ENCODE data around the gene SCYL1.
A peak's percentile ranks its signal among the peaks of the same experiment; 100 is the strongest.

Gene SCYL1

DNA sequence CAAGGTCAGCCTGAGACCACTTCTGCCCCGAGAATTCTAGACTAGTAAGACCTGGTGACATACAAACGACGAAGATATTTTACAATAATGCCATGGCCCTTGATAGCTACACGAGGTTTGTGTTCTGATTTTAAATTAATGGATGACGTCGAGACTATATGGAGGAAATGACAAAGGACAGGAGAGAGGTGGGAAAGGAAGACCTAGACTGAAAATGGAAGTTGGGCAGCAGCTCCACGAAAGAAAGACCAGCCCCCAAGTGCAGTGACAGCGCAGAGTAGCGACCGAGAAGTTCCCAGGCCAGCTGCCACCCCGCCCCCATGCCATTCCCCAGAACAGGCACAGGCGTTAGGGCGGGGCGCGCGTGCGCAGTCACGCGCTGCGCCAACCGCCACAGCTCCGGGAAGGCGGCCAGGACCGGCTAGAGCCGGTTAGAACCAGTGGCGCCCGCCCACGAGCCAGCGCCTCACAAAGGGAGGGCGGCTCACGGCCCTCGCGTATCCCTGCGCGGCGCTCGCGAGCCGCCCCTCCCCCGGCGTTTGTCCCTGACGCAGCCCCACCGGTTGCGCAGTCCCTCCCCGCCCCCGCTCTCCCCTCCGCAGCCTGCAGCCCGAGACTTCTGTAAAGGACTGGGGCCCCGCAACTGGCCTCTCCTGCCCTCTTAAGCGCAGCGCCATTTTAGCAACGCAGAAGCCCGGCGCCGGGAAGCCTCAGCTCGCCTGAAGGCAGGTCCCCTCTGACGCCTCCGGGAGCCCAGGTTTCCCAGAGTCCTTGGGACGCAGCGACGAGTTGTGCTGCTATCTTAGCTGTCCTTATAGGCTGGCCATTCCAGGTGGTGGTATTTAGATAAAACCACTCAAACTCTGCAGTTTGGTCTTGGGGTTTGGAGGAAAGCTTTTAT lies 27.5 kb upstream of the SCYL1 start:
- peaks cover 31% of the 10 kb centered on the region for H3K4me1 ChIP-seq (ENCODE audit: control insufficient read depth, insufficient read depth, low read length)
- H3K9ac ChIP-seq (ENCODE audit: low read depth, low read length) = peak overlapping the region; percentile 98
- H3K36me3 ChIP-seq (ENCODE audit: control insufficient read depth, insufficient read depth, low read length) = peaks cover 22% of the 10 kb centered on the region
- no peaks in the 10 kb centered on the region for H3K9me3 ChIP-seq (ENCODE audit: control insufficient read depth, insufficient read depth, low read length)
- peak overlapping the region; percentile 91 for H3K4me3 ChIP-seq (ENCODE audit: low read depth, low read length)
- H3K27me3 ChIP-seq (ENCODE audit: control insufficient read depth, insufficient read depth, low read length) = no peaks in the 10 kb centered on the region

DNA sequence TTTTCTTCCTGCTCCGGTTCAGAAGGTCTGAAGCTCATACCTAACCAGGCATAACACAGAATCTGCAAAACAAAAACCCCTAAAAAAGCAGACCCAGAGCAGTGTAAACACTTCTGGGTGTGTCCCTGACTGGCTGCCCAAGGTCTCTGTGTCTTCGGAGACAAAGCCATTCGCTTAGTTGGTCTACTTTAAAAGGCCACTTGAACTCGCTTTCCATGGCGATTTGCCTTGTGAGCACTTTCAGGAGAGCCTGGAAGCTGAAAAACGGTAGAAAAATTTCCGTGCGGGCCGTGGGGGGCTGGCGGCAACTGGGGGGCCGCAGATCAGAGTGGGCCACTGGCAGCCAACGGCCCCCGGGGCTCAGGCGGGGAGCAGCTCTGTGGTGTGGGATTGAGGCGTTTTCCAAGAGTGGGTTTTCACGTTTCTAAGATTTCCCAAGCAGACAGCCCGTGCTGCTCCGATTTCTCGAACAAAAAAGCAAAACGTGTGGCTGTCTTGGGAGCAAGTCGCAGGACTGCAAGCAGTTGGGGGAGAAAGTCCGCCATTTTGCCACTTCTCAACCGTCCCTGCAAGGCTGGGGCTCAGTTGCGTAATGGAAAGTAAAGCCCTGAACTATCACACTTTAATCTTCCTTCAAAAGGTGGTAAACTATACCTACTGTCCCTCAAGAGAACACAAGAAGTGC lies 26.7 kb upstream of the SCYL1 start:
- H3K4me1 ChIP-seq (ENCODE audit: control insufficient read depth, insufficient read depth, low read length) = peaks cover 23% of the 10 kb centered on the region
- H3K4me3 ChIP-seq (ENCODE audit: low read depth, low read length) = peak overlapping the region; percentile 91
- no peaks in the 10 kb centered on the region for H3K27me3 ChIP-seq (ENCODE audit: control insufficient read depth, insufficient read depth, low read length)
- no peaks in the 10 kb centered on the region for H3K9me3 ChIP-seq (ENCODE audit: control insufficient read depth, insufficient read depth, low read length)
- peaks cover 27% of the 10 kb centered on the region for H3K36me3 ChIP-seq (ENCODE audit: control insufficient read depth, insufficient read depth, low read length)
- peak overlapping the region; percentile 98 for H3K9ac ChIP-seq (ENCODE audit: low read depth, low read length)

DNA sequence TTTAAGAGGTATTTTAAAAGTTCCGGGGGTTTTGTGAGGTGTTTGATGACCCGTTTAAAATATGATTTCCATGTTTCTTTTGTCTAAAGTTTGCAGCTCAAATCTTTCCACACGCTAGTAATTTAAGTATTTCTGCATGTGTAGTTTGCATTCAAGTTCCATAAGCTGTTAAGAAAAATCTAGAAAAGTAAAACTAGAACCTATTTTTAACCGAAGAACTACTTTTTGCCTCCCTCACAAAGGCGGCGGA lies 26.2 kb upstream of the SCYL1 start:
- H3K9me3 ChIP-seq (ENCODE audit: control insufficient read depth, insufficient read depth, low read length) = no peaks in the 10 kb centered on the region
- peak overlapping the region; percentile 91 for H3K4me3 ChIP-seq (ENCODE audit: low read depth, low read length)
- H3K36me3 ChIP-seq (ENCODE audit: control insufficient read depth, insufficient read depth, low read length) = peaks cover 30% of the 10 kb centered on the region
- no peaks in the 10 kb centered on the region for H3K27me3 ChIP-seq (ENCODE audit: control insufficient read depth, insufficient read depth, low read length)
- peak overlapping the region; percentile 98 for H3K9ac ChIP-seq (ENCODE audit: low read depth, low read length)
- peaks cover 20% of the 10 kb centered on the region for H3K4me1 ChIP-seq (ENCODE audit: control insufficient read depth, insufficient read depth, low read length)

DNA sequence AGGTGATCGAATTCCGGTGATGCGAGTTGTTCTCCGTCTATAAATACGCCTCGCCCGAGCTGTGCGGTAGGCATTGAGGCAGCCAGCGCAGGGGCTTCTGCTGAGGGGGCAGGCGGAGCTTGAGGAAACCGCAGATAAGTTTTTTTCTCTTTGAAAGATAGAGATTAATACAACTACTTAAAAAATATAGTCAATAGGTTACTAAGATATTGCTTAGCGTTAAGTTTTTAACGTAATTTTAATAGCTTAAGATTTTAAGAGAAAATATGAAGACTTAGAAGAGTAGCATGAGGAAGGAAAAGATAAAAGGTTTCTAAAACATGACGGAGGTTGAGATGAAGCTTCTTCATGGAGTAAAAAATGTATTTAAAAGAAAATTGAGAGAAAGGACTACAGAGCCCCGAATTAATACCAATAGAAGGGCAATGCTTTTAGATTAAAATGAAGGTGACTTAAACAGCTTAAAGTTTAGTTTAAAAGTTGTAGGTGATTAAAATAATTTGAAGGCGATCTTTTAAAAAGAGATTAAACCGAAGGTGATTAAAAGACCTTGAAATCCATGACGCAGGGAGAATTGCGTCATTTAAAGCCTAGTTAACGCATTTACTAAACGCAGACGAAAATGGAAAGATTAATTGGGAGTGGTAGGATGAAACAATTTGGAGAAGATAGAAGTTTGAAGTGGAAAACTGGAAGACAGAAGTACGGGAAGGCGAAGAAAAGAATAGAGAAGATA lies 25.7 kb upstream of the SCYL1 start, which contains the start of gene MALAT1:
MALAT1 (plus strand) TSS at position 69 of the 736 bp plus-strand sequence.
- H3K9me3 ChIP-seq (ENCODE audit: control insufficient read depth, insufficient read depth, low read length) = no peaks in the 10 kb centered on the region
- H3K4me3 ChIP-seq (ENCODE audit: low read depth, low read length) = peak within 1 kb of the TSS; percentile 91
- H3K36me3 ChIP-seq (ENCODE audit: control insufficient read depth, insufficient read depth, low read length) = peaks cover 35% of the 10 kb centered on the region
- peaks cover 15% of the 10 kb centered on the region for H3K4me1 ChIP-seq (ENCODE audit: control insufficient read depth, insufficient read depth, low read length)
- H3K27me3 ChIP-seq (ENCODE audit: control insufficient read depth, insufficient read depth, low read length) = no peaks in the 10 kb centered on the region
- H3K9ac ChIP-seq (ENCODE audit: low read depth, low read length) = peak within 1 kb of the TSS; percentile 98

DNA sequence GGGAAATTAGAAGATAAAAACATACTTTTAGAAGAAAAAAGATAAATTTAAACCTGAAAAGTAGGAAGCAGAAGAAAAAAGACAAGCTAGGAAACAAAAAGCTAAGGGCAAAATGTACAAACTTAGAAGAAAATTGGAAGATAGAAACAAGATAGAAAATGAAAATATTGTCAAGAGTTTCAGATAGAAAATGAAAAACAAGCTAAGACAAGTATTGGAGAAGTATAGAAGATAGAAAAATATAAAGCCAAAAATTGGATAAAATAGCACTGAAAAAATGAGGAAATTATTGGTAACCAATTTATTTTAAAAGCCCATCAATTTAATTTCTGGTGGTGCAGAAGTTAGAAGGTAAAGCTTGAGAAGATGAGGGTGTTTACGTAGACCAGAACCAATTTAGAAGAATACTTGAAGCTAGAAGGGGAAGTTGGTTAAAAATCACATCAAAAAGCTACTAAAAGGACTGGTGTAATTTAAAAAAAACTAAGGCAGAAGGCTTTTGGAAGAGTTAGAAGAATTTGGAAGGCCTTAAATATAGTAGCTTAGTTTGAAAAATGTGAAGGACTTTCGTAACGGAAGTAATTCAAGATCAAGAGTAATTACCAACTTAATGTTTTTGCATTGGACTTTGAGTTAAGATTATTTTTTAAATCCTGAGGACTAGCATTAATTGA lies 25.0 kb upstream of the SCYL1 start:
- Histone ChIP-seq H3K4me3 (ENCODE audit: low read depth, low read length) (peak overlapping the region; percentile 91), H3K4me1 (ENCODE audit: control insufficient read depth, insufficient read depth, low read length) (peaks cover 8% of the 10 kb centered on the region), H3K36me3 (ENCODE audit: control insufficient read depth, insufficient read depth, low read length) (peaks cover 42% of the 10 kb centered on the region), H3K9me3 (ENCODE audit: control insufficient read depth, insufficient read depth, low read length) (no peaks in the 10 kb centered on the region), H3K9ac (ENCODE audit: low read depth, low read length) (peak overlapping the region; percentile 98), H3K27me3 (ENCODE audit: control insufficient read depth, insufficient read depth, low read length) (no peaks in the 10 kb centered on the region)

DNA sequence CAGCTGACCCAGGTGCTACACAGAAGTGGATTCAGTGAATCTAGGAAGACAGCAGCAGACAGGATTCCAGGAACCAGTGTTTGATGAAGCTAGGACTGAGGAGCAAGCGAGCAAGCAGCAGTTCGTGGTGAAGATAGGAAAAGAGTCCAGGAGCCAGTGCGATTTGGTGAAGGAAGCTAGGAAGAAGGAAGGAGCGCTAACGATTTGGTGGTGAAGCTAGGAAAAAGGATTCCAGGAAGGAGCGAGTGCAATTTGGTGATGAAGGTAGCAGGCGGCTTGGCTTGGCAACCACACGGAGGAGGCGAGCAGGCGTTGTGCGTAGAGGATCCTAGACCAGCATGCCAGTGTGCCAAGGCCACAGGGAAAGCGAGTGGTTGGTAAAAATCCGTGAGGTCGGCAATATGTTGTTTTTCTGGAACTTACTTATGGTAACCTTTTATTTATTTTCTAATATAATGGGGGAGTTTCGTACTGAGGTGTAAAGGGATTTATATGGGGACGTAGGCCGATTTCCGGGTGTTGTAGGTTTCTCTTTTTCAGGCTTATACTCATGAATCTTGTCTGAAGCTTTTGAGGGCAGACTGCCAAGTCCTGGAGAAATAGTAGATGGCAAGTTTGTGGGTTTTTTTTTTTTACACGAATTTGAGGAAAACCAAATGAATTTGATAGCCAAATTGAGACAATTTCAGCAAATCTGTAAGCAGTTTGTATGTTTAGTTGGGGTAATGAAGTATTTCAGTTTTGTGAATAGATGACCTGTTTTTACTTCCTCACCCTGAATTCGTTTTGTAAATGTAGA lies 24.3 kb upstream of the SCYL1 start:
- peak overlapping the region; percentile 91 for H3K4me3 ChIP-seq (ENCODE audit: low read depth, low read length)
- H3K4me1 ChIP-seq (ENCODE audit: control insufficient read depth, insufficient read depth, low read length) = peaks cover 13% of the 10 kb centered on the region
- no peaks in the 10 kb centered on the region for H3K9me3 ChIP-seq (ENCODE audit: control insufficient read depth, insufficient read depth, low read length)
- H3K27me3 ChIP-seq (ENCODE audit: control insufficient read depth, insufficient read depth, low read length) = no peaks in the 10 kb centered on the region
- peak overlapping the region; percentile 98 for H3K9ac ChIP-seq (ENCODE audit: low read depth, low read length)
- H3K36me3 ChIP-seq (ENCODE audit: control insufficient read depth, insufficient read depth, low read length) = peaks cover 49% of the 10 kb centered on the region

DNA sequence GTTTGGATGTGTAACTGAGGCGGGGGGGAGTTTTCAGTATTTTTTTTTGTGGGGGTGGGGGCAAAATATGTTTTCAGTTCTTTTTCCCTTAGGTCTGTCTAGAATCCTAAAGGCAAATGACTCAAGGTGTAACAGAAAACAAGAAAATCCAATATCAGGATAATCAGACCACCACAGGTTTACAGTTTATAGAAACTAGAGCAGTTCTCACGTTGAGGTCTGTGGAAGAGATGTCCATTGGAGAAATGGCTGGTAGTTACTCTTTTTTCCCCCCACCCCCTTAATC lies 23.8 kb upstream of the SCYL1 start:
- H3K9ac ChIP-seq (ENCODE audit: low read depth, low read length) = peak overlapping the region; percentile 98

DNA sequence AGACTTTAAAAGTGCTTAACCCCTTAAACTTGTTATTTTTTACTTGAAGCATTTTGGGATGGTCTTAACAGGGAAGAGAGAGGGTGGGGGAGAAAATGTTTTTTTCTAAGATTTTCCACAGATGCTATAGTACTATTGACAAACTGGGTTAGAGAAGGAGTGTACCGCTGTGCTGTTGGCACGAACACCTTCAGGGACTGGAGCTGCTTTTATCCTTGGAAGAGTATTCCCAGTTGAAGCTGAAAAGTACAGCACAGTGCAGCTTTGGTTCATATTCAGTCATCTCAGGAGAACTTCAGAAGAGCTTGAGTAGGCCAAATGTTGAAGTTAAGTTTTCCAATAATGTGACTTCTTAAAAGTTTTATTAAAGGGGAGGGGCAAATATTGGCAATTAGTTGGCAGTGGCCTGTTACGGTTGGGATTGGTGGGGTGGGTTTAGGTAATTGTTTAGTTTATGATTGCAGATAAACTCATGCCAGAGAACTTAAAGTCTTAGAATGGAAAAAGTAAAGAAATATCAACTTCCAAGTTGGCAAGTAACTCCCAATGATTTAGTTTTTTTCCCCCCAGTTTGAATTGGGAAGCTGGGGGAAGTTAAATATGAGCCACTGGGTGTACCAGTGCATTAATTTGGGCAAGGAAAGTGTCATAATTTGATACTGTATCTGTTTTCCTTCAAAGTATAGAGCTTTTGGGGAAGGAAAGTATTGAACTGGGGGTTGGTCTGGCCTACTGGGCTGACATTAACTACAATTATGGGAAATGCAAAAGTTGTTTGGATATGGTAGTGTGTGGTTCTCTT lies 23.2 kb upstream of the SCYL1 start:
- peak overlapping the region; percentile 91 for H3K4me3 ChIP-seq (ENCODE audit: low read depth, low read length)
- H3K27me3 ChIP-seq (ENCODE audit: control insufficient read depth, insufficient read depth, low read length) = no peaks in the 10 kb centered on the region
- H3K36me3 ChIP-seq (ENCODE audit: control insufficient read depth, insufficient read depth, low read length) = peaks cover 55% of the 10 kb centered on the region
- H3K9ac ChIP-seq (ENCODE audit: low read depth, low read length) = peak overlapping the region; percentile 98
- no peaks in the 10 kb centered on the region for H3K9me3 ChIP-seq (ENCODE audit: control insufficient read depth, insufficient read depth, low read length)
- peaks cover 8% of the 10 kb centered on the region for H3K4me1 ChIP-seq (ENCODE audit: control insufficient read depth, insufficient read depth, low read length)

More for the DNA sequence above, 23.8 kb upstream of the SCYL1 start:
- H3K4me1 ChIP-seq (ENCODE audit: control insufficient read depth, insufficient read depth, low read length) = peaks cover 12% of the 10 kb centered on the region
- peak overlapping the region; percentile 91 for H3K4me3 ChIP-seq (ENCODE audit: low read depth, low read length)
- no peaks in the 10 kb centered on the region for H3K27me3 ChIP-seq (ENCODE audit: control insufficient read depth, insufficient read depth, low read length)
- peaks cover 55% of the 10 kb centered on the region for H3K36me3 ChIP-seq (ENCODE audit: control insufficient read depth, insufficient read depth, low read length)
- no peaks in the 10 kb centered on the region for H3K9me3 ChIP-seq (ENCODE audit: control insufficient read depth, insufficient read depth, low read length)

DNA sequence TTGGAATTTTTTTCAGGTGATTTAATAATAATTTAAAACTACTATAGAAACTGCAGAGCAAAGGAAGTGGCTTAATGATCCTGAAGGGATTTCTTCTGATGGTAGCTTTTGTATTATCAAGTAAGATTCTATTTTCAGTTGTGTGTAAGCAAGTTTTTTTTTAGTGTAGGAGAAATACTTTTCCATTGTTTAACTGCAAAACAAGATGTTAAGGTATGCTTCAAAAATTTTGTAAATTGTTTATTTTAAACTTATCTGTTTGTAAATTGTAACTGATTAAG lies 22.7 kb upstream of the SCYL1 start:
- Histone ChIP-seq H3K27me3 (ENCODE audit: control insufficient read depth, insufficient read depth, low read length) (no peaks in the 10 kb centered on the region), H3K4me3 (ENCODE audit: low read depth, low read length) (peak overlapping the region; percentile 91), H3K9ac (ENCODE audit: low read depth, low read length) (peak overlapping the region; percentile 98), H3K4me1 (ENCODE audit: control insufficient read depth, insufficient read depth, low read length) (peaks cover 5% of the 10 kb centered on the region), H3K36me3 (ENCODE audit: control insufficient read depth, insufficient read depth, low read length) (peaks cover 55% of the 10 kb centered on the region), H3K9me3 (ENCODE audit: control insufficient read depth, insufficient read depth, low read length) (no peaks in the 10 kb centered on the region)

DNA sequence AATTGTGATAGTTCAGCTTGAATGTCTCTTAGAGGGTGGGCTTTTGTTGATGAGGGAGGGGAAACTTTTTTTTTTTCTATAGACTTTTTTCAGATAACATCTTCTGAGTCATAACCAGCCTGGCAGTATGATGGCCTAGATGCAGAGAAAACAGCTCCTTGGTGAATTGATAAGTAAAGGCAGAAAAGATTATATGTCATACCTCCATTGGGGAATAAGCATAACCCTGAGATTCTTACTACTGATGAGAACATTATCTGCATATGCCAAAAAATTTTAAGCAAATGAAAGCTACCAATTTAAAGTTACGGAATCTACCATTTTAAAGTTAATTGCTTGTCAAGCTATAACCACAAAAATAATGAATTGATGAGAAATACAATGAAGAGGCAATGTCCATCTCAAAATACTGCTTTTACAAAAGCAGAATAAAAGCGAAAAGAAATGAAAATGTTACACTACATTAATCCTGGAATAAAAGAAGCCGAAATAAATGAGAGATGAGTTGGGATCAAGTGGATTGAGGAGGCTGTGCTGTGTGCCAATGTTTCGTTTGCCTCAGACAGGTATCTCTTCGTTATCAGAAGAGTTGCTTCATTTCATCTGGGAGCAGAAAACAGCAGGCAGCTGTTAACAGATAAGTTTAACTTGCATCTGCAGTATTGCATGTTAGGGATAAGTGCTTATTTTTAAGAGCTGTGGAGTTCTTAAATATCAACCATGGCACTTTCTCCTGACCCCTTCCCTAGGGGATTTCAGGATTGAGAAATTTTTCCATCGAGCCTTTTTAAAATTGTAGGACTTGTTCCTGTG lies 22.1 kb upstream of the SCYL1 start:
- peak overlapping the region; percentile 98 for H3K9ac ChIP-seq (ENCODE audit: low read depth, low read length)
- H3K4me3 ChIP-seq (ENCODE audit: low read depth, low read length) = peak overlapping the region; percentile 91
- no peaks in the 10 kb centered on the region for H3K9me3 ChIP-seq (ENCODE audit: control insufficient read depth, insufficient read depth, low read length)
- no peaks in the 10 kb centered on the region for H3K27me3 ChIP-seq (ENCODE audit: control insufficient read depth, insufficient read depth, low read length)
- peaks cover 7% of the 10 kb centered on the region for H3K4me1 ChIP-seq (ENCODE audit: control insufficient read depth, insufficient read depth, low read length)
- H3K36me3 ChIP-seq (ENCODE audit: control insufficient read depth, insufficient read depth, low read length) = peaks cover 55% of the 10 kb centered on the region

Measured in iPS-15b (cell line).